Thymus (tissue), 11 donors: ENCODE data around the gene TSPOAP1. TPM values are rescaled to one million over a fixed set of nuclear protein-coding genes. Genes with fewer than 3 reads are reported as not detected.

Experiments
- DNase-seq, 9 donors: peaks; one replicate each; pipeline ENCODE4 v3.0.0-alpha.2; 2013; ENCODE audit warnings: low spot score in 9 of 9, low read depth in 6 of 9, missing footprints in 1 of 9
- H3K27ac ChIP-seq, 2 donors: one replicate each; pipeline ENCODE4 v1.5.1; 2013; ENCODE audit warnings: control low read depth in 1 of 2, low read depth in 1 of 2, low read length in 1 of 2, mild to moderate bottlenecking in 1 of 2, moderate library complexity in 1 of 2
- H3K27me3 ChIP-seq, 2 donors: one replicate each; pipeline ENCODE4 v1.5.1; 2013; ENCODE audit warnings: low read length in 1 of 2; ENCODE audit not compliant: control insufficient read depth in 2 of 2, insufficient read depth in 1 of 2
- H3K36me3 ChIP-seq, 2 donors: one replicate each; pipeline ENCODE4 v1.5.1; 2013; ENCODE audit warnings: low read length in 1 of 2, mild to moderate bottlenecking in 1 of 2, moderate library complexity in 1 of 2; ENCODE audit not compliant: control insufficient read depth in 2 of 2, insufficient read depth in 2 of 2
- H3K4me1 ChIP-seq, 2 donors: one replicate each; pipeline ENCODE4 v1.5.1; 2013; ENCODE audit warnings: low read length in 2 of 2; ENCODE audit not compliant: control insufficient read depth in 2 of 2, insufficient read depth in 2 of 2
- H3K4me3 ChIP-seq, 2 donors: one replicate each; pipeline ENCODE4 v1.5.1; 2013; ENCODE audit warnings: low read length in 2 of 2, control low read depth in 1 of 2, mild to moderate bottlenecking in 1 of 2
- H3K9me3 ChIP-seq, 2 donors: one replicate each; pipeline ENCODE4 v1.5.1; 2013; ENCODE audit warnings: low read length in 1 of 2, mild to moderate bottlenecking in 1 of 2; ENCODE audit not compliant: control insufficient read depth in 2 of 2, insufficient read depth in 1 of 2
- WGBS: extraction: QIAGEN DNeasy Blood & Tissue Kit; methylation state at CpG from one replicate; pipeline ENCODE4 v1.1.7; 2013; 5-methylcytosine and 5-hydroxymethylcytosine counted together
- polyA plus RNA-seq: library from polyadenylated mRNA; stranded (reverse); fragments of 200-250 nt; gene quantifications from one replicate; pipeline ENCODE4 v1.2.3, GENCODE V29; 2013
- total RNA-seq: library from RNA; stranded (reverse); fragments of 120-200 nt; gene quantifications from one replicate; pipeline ENCODE4 v1.2.4, GENCODE V29; 2013
- donor health status: healthy.

Gene TSPOAP1
- total and polyA plus RNA-seq, 2 donors = 12.1 to 45.2 TPM

- no peaks in the 10 kb centered on the region for H3K4me1 ChIP-seq
- H3K27ac ChIP-seq = no peak overlapping the region
- no peak overlapping the region for H3K4me3 ChIP-seq
- 94% methylated on average over 12 of the region's 12 CpGs for WGBS
- no peaks in the 10 kb centered on the region for H3K36me3 ChIP-seq
- no peaks in the 10 kb centered on the region for H3K9me3 ChIP-seq
- no peaks in the 10 kb centered on the region for H3K27me3 ChIP-seq
- DNase-seq = no peak
These were observed 56.0 kb downstream of the TSPOAP1 start for GRCh38 chr17:58272367-58273280.

- WGBS = 96% methylated on average over 21 of the region's 21 CpGs
- Histone ChIP-seq H3K27ac (no peak overlapping the region), H3K9me3 (no peaks in the 10 kb centered on the region), H3K27me3 (no peaks in the 10 kb centered on the region), H3K4me1 (no peaks in the 10 kb centered on the region), H3K4me3 (no peak overlapping the region), H3K36me3 (no peaks in the 10 kb centered on the region)
- no peak for DNase-seq
These were observed 57.2 kb downstream of the TSPOAP1 start for GRCh38 chr17:58271216-58271931.

GRCh38 chr17:58270476-58271215 is 57.9 kb downstream of the TSPOAP1 start:
- no peak for DNase-seq
- H3K4me3 ChIP-seq = no peak overlapping the region
- no peaks in the 10 kb centered on the region for H3K9me3 ChIP-seq
- 91% methylated on average over 15 of the region's 15 CpGs for WGBS
- H3K27ac ChIP-seq = no peak overlapping the region
- no peaks in the 10 kb centered on the region for H3K4me1 ChIP-seq
- H3K27me3 ChIP-seq = no peaks in the 10 kb centered on the region
- no peaks in the 10 kb centered on the region for H3K36me3 ChIP-seq

GRCh38 chr17:58269557-58270291 is 58.9 kb downstream of the TSPOAP1 start:
- H3K27me3 ChIP-seq = peaks cover 0 to 2% of the 10 kb centered on the region in 2 donors
- H3K4me1 ChIP-seq = no peaks in the 10 kb centered on the region
- H3K4me3 ChIP-seq = no peak overlapping the region
- H3K9me3 ChIP-seq = no peaks in the 10 kb centered on the region
- H3K36me3 ChIP-seq = no peaks in the 10 kb centered on the region
- 94% methylated on average over 9 of the region's 9 CpGs for WGBS
- DNase-seq = no peak
- H3K27ac ChIP-seq = no peak overlapping the region

GRCh38 chr17:58268774-58269556 is 59.6 kb downstream of the TSPOAP1 start:
- Histone ChIP-seq H3K4me3 (no peak overlapping the region), H3K27ac (no peak overlapping the region), H3K27me3 (peaks cover 0 to 4% of the 10 kb centered on the region in 2 donors), H3K4me1 (no peaks in the 10 kb centered on the region), H3K9me3 (no peaks in the 10 kb centered on the region), H3K36me3 (no peaks in the 10 kb centered on the region)
- no peak for DNase-seq
- 96% methylated on average over 6 of the region's 6 CpGs for WGBS

- DNase-seq = no peak
- no peaks in the 10 kb centered on the region for H3K36me3 ChIP-seq
- 95% methylated on average over 12 of the region's 12 CpGs for WGBS
- no peaks in the 10 kb centered on the region for H3K4me1 ChIP-seq
- H3K9me3 ChIP-seq = no peaks in the 10 kb centered on the region
- H3K4me3 ChIP-seq = no peak overlapping the region
- peaks cover 0 to 6% of the 10 kb centered on the region in 2 donors for H3K27me3 ChIP-seq
- no peak overlapping the region for H3K27ac ChIP-seq
These were observed 60.3 kb downstream of the TSPOAP1 start for GRCh38 chr17:58268326-58268725.

- no peaks in the 10 kb centered on the region for H3K4me1 ChIP-seq
- no peak overlapping the region for H3K27ac ChIP-seq
- H3K36me3 ChIP-seq = no peaks in the 10 kb centered on the region
- no peaks in the 10 kb centered on the region for H3K9me3 ChIP-seq
- H3K27me3 ChIP-seq = peaks cover 0 to 6% of the 10 kb centered on the region in 2 donors
- H3K4me3 ChIP-seq = no peak overlapping the region
- WGBS = 96% methylated on average over 22 of the region's 22 CpGs
- no peak for DNase-seq
These were observed 61.0 kb downstream of the TSPOAP1 start for GRCh38 chr17:58267347-58268324.
